Gastroesophageal sphincter (tissue), 3 donors: ENCODE data around the gene OTOR.

Source experiments
- CTCF ChIP-seq, 4 experiments: fragments of 200-600 bp in 2 of 4; fragments of 450-650 bp in 2 of 4; sonication (generic) in 1 of 4; IDR thresholded peaks; one replicate each; pipeline ENCODE4 v1.5.1; 2017 to 2019; ENCODE audit warnings: antibody characterized with exemption in 4 of 4, mild to moderate bottlenecking in 2 of 4, moderate library complexity in 2 of 4
- POLR2A ChIP-seq, 2 donors: fragments of 450-650 bp; IDR thresholded peaks; one replicate each; pipeline ENCODE4 v1.6.1; 2017; ENCODE audit warnings: antibody characterized with exemption in 2 of 2, mild to moderate bottlenecking in 2 of 2, moderate library complexity in 1 of 2

- no peak for TF ChIP-seq CTCF (IDR thresholded peaks at IDR 0.05)
- no peak for TF ChIP-seq POLR2A (IDR thresholded peaks at IDR 0.05)
These were observed 39.1 kb upstream of the OTOR start for GRCh38 chr20:16709017-16709416.
